Measurements from ENCODE around the gene RNF213.

- no peak for TF ChIP-seq SUZ12 (IDR thresholded peaks at IDR 0.05; ENCODE audit: extremely low read depth, insufficient read depth, insufficient read length)
- TF ChIP-seq YY1 (IDR thresholded peaks at IDR 0.05; ENCODE audit: insufficient read depth, insufficient read length): no peak
These were observed 35.4 kb upstream of the RNF213 start for GRCh38 chr17:80225230-80225629.
